Activated CD8-positive, alpha-beta memory T cell treated with anti-CD3 and anti-CD28 coated beads, Interleukin-2, amount 50 U/mL, for 24 hours (primary cell): ENCODE data around the gene EMILIN1.
"Not testable (repeated sequence)": the region's sequence is repeated elsewhere in the genome, so short reads cannot be mapped to it uniquely, and the experiment has no call there.

ENCODE experiments used
- DNase-seq: peaks from one replicate; pipeline ENCODE4 v3.0.0-alpha.2; 2020; ENCODE audit errors: extremely low read depth

EMILIN1 gene

GRCh38 chr2:27094353-27094984, 16.1 kb downstream of the EMILIN1 start:
- no peak for DNase-seq

GRCh38 chr2:27095427-27095744, 17.0 kb downstream of the EMILIN1 start:
- no peak for DNase-seq

DNA sequence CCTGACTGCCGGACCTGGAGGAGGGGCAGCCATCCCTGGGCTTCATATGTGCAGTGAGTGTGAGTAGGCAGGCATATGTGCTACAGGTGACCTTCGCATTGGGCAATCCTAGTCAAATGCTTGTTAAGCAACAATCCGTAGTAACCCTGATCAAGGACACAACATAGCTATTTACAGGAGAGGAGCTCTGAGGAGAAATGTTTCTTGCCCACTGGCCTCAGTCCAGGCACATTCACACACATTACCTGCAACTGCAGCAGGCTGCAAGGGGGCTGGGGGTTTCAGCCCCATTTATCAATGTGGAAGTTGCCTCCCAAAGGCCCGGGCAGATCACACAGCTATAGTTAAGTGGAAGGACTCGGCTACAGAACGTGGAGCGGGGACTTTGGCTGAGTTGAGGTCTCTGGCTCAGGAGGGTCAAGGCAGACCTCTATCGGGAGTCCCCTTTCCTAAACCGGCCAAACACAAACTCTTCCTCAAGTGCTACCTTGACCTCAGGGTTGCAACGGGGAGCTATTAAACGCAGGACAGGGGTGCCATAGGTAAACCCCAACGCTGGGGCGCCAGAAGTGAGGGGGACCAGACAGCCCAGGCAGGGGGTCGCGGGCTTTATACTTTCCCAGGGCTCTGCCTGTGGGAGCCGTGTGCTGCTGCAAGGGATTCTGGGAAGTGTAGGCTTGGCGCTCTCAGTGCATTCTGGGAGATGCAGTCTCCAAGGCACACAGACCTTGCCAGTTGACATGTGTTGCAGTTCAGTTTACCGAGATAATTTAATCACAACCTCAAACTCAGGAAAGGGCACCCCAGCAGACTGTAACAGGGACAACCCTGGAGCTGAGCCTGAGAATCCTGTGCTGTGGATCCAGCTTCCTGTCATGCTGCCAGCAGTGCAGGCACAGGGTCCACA, 17.6 kb downstream of the EMILIN1 start:
- DNase-seq = no peak

GRCh38 chr2:27096748-27097297, 18.4 kb downstream of the EMILIN1 start:
- no peak for DNase-seq

- DNase-seq = no peak
These were observed 18.9 kb downstream of the EMILIN1 start for GRCh38 chr2:27097341-27097740.

DNA sequence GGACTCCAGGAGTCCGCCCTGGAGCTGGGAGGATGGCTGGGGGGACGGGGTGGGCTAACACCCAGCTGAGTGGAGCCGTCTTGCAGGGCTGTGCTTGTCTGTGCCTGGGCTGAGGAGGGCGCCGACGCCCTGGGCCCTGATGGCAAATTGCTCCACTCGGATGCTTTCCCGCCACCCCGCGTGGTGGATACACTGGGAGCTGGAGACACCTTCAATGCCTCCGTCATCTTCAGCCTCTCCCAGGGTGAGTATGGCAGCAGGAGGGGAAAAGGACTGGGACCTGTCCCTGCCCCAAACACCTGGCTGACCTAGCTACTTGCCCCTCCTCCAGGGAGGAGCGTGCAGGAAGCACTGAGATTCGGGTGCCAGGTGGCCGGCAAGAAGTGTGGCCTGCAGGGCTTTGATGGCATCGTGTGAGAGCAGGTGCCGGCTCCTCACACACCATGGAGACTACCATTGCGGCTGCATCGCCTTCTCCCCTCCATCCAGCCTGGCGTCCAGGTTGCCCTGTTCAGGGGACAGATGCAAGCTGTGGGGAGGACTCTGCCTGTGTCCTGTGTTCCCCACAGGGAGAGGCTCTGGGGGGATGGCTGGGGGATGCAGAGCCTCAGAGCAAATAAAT, 21.0 kb downstream of the EMILIN1 start:
- no peak for DNase-seq

DNA sequence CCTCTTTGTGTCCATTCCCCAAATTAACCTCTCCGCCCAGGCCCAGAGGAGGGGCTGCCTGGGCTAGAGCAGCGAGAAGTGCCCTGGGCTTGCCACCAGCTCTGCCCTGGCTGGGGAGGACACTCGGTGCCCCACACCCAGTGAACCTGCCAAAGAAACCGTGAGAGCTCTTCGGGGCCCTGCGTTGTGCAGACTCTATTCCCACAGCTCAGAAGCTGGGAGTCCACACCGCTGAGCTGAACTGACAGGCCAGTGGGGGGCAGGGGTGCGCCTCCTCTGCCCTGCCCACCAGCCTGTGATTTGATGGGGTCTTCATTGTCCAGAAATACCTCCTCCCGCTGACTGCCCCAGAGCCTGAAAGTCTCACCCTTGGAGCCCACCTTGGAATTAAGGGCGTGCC, 21.6 kb downstream of the EMILIN1 start:
- DNase-seq = no peak

DNA sequence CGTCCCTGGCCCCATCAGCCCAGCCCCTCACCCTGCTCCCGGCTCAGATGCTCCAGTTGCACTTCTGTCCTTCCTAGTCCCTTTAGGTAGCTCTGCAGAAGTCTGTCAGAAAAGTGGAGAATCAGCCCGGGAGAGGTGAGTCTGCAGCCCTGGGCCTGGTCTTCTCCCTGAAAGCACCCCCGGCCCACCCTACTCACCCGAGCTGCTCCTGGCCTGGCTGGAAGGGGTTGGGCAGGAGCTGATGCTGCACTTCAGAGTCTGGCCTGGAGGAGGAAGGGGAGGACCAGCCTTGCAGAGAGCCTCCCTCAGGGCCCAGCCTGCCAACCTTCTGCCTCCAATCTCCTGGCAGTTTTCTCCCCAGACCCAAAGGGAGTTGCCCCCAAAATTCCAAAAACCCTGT, 23.9 kb downstream of the EMILIN1 start:
- DNase-seq = no peak

GRCh38 chr2:27105981-27106380, 27.6 kb downstream of the EMILIN1 start:
- DNase-seq = no peak

GRCh38 chr2:27108221-27108620, 29.8 kb downstream of the EMILIN1 start:
- no peak for DNase-seq

GRCh38 chr2:27109083-27109482, 30.7 kb downstream of the EMILIN1 start:
- DNase-seq = no peak

DNA sequence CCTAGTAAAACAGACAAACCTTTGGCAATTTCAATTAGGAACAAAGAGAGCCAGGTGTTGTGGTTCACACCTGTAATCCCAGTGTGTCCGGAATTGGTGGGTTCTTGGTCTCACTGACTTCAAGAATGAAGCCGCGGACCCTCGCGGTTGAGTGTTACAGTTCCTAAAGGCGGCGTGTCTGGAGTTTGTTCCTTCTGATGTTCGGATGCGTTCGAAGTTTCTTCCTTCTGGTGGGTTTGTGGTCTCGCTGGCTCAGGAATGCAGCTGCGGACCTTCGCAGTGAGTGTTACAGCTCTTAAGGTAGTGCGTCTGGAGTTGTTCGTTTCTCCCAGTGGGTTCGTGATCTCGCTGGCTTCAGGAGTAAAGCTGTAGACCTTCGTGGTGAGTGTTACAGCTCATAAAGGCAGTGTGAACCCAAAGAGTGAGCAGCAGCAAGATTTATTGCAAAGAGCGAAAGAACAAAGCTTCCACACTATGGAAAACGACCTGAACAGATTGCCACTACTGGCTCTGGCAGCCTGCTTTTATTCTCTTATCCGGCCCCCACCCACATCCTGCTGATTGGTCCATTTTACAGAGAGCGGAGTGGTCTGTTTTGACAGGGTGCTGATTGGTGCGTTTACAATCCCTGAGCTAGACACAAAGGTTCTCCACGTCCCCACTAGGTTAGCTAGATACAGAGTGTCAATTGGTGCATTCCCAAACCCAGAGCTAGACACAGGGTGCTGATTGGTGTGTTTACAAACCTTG, 32.4 kb downstream of the EMILIN1 start:
- not testable (repeated sequence) for DNase-seq

DNA sequence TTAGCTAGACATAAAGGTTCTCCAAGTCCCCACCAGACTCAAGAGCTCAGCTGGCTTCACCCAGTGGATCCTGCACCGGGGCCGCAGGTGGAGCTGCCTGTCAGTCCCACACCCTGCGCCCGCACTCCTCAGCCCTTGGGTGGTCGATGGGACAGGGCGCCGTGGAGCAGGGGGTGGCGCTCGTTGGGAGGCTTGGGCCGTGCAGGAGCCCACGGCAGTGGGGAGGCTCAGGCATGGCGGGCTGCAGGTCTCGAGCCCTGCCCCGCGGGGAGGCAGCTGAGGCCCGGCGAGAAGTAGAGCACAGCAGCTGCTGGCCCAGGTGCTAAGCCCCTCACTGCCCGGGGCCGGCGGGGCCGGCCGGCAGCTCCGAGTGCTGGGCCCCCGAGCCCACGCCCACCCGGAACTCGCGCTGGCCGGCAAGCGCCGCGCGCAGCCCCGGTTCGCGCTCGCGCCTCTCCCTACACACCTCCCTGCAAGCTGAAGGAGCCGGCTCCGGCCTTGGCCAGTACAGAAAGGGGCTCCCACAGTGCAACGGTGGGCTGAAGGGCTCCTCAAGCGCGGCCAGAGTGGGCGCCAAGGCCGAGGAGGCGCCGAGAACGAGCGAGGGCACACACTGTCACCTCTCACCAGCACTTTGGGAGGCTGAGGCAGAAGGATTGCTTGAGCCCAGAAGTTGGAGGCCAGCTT, 33.1 kb downstream of the EMILIN1 start:
- DNase-seq = not testable (repeated sequence)

GRCh38 chr2:27115519-27115918, 37.1 kb downstream of the EMILIN1 start:
- DNase-seq = no peak

- no peak for DNase-seq
These were observed 39.6 kb downstream of the EMILIN1 start for GRCh38 chr2:27117995-27118524.

- DNase-seq = no peak
These were observed 40.3 kb downstream of the EMILIN1 start, which contains the start of gene CGREF1 for GRCh38 chr2:27118525-27119329. CGREF1 (minus strand) TSS chr2:27119128; CDS start chr2:27104366, 14,762 bp downstream.

- not testable (repeated sequence) for DNase-seq
These were observed 40.9 kb downstream of the EMILIN1 start for GRCh38 chr2:27119330-27119670.

- no peak for DNase-seq
These were observed 43.5 kb downstream of the EMILIN1 start for GRCh38 chr2:27121906-27122305.

DNA sequence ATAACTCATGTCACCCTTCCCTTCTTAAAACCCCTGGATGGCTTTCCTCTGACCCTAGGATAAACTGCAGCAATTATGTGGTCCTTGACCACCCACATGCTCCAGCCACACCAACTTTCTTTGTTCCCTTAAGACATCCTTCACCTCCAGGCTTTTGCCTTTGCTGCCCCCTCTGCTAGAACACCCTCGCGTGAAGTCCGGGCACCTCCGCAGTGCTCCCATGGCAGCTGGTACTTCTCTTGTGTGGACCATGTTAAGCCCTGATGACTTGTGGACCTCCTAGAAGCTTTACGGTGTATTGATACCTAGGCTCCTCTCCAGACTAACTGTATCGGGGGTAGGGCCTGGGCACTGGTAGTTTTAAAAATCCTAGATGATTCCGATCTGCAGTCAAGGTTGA, 44.4 kb downstream of the EMILIN1 start:
- DNase-seq = no peak
